GM21737 (cell line): ENCODE measurements around the gene LGALS7.

Source experiments
- ATAC-seq: cut with Tn5 transposase; IDR thresholded peaks from one replicate; pipeline ENCODE4 v1.9.1; 2021; ENCODE audit warnings: mild to moderate bottlenecking, moderate library complexity; ENCODE audit not compliant: unreplicated experiment

LGALS7 gene

GRCh38 chr19:38728752-38729541 lies 44.4 kb downstream of the LGALS7 start:
- no peak for ATAC-seq

GRCh38 chr19:38727868-38728660 lies 45.3 kb downstream of the LGALS7 start:
- ATAC-seq, result no peak

GRCh38 chr19:38727306-38727867 lies 45.9 kb downstream of the LGALS7 start:
- no peak for ATAC-seq

GRCh38 chr19:38726761-38727301 lies 46.5 kb downstream of the LGALS7 start:
- no peak for ATAC-seq

- ATAC-seq, result no peak
Observed at GRCh38 chr19:38726284-38726673, 47.0 kb downstream of the LGALS7 start.

GRCh38 chr19:38725469-38726283 lies 47.6 kb downstream of the LGALS7 start:
- no peak for ATAC-seq

- no peak for ATAC-seq
Observed at GRCh38 chr19:38723990-38724854, 49.1 kb downstream of the LGALS7 start.

GRCh38 chr19:38723606-38723965 lies 49.7 kb downstream of the LGALS7 start:
- ATAC-seq, result no peak

GRCh38 chr19:38722947-38723605 lies 50.2 kb downstream of the LGALS7 start:
- no peak for ATAC-seq

- ATAC-seq, result no peak
Observed at GRCh38 chr19:38721979-38722773, 51.1 kb downstream of the LGALS7 start.

GRCh38 chr19:38721496-38721895 lies 51.8 kb downstream of the LGALS7 start:
- no peak for ATAC-seq
